Measurements from ENCODE around the gene RPL7L1.
"Not testable (repeated sequence)": the region's sequence is repeated elsewhere in the genome, so short reads cannot be mapped to it uniquely, and the experiment has no call there.

Gene RPL7L1

GRCh38 chr6:42899871-42900270 is 20.5 kb downstream of the RPL7L1 start:
- Mint-ChIP-seq H3K9me3 (no peaks in the 10 kb centered on the region), H3K27ac (no peak overlapping the region), H3K4me1 (peaks cover 41% of the 10 kb centered on the region), H3K36me3 (ENCODE audit: low read depth) (no peaks in the 10 kb centered on the region), H3K4me3 (no peak overlapping the region), H3K27me3 (ENCODE audit: low read depth, poor library complexity) (peaks cover 4% of the 10 kb centered on the region)
- no peak for DNase-seq
- TF ChIP-seq, protein P1, sequence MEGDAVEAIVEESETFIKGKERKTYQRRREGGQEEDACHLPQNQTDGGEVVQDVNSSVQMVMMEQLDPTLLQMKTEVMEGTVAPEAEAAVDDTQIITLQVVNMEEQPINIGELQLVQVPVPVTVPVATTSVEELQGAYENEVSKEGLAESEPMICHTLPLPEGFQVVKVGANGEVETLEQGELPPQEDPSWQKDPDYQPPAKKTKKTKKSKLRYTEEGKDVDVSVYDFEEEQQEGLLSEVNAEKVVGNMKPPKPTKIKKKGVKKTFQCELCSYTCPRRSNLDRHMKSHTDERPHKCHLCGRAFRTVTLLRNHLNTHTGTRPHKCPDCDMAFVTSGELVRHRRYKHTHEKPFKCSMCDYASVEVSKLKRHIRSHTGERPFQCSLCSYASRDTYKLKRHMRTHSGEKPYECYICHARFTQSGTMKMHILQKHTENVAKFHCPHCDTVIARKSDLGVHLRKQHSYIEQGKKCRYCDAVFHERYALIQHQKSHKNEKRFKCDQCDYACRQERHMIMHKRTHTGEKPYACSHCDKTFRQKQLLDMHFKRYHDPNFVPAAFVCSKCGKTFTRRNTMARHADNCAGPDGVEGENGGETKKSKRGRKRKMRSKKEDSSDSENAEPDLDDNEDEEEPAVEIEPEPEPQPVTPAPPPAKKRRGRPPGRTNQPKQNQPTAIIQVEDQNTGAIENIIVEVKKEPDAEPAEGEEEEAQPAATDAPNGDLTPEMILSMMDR (IDR thresholded peaks at IDR 0.05), result no peak

GRCh38 chr6:42901538-42901957 is 22.1 kb downstream of the RPL7L1 start:
- H3K9me3 Mint-ChIP-seq, result no peaks in the 10 kb centered on the region
- no peaks in the 10 kb centered on the region for H3K36me3 Mint-ChIP-seq (ENCODE audit: low read depth)
- H3K4me3 Mint-ChIP-seq, result peak overlapping the region; percentile 64
- TF ChIP-seq, protein P1 (IDR thresholded peaks at IDR 0.05), result peak; percentile 81
- peaks cover 41% of the 10 kb centered on the region for H3K4me1 Mint-ChIP-seq
- H3K27me3 Mint-ChIP-seq (ENCODE audit: low read depth, poor library complexity), result peaks cover 16% of the 10 kb centered on the region
- DNase-seq, result peak; percentile 69
- H3K27ac Mint-ChIP-seq, result no peak overlapping the region

GRCh38 chr6:42902429-42903263 is 23.2 kb downstream of the RPL7L1 start:
- H3K4me3 Mint-ChIP-seq, H3K27ac Mint-ChIP-seq: not testable (repeated sequence)
- peaks cover 47% of the 10 kb centered on the region for H3K4me1 Mint-ChIP-seq

DNA sequence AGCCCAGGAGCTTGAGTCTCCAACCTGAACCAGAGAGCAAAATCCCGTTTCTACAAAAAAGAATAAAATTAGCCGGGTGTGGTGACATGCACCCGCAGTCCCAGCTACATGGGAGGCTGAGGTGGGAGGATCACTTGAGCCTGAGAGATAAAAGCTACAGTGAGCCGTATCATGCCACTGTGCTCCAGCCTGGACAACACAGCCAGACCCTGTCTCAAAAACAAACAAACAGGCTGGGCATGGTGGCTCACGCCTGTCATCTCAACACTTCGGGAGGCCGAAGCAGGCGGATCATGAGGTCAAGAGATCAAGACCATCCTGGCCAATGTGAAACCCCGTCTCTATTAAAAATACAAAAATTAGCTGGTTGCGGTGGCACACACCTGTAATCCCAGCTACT is 25.1 kb downstream of the RPL7L1 start:
- H3K4me3 Mint-ChIP-seq, result no peak overlapping the region
- no peaks in the 10 kb centered on the region for H3K36me3 Mint-ChIP-seq (ENCODE audit: low read depth)
- H3K4me1 Mint-ChIP-seq, result peaks cover 44% of the 10 kb centered on the region
- H3K27ac Mint-ChIP-seq, result no peak overlapping the region
- H3K27me3 Mint-ChIP-seq (ENCODE audit: low read depth, poor library complexity), result peaks cover 20% of the 10 kb centered on the region
- no peak for DNase-seq
- TF ChIP-seq, protein P1 (IDR thresholded peaks at IDR 0.05), result no peak
- no peaks in the 10 kb centered on the region for H3K9me3 Mint-ChIP-seq

More at GRCh38 chr6:42902429-42903263, 23.2 kb downstream of the RPL7L1 start:
- H3K27me3 Mint-ChIP-seq (ENCODE audit: low read depth, poor library complexity), result peaks cover 16% of the 10 kb centered on the region
- not testable (repeated sequence) for H3K36me3 Mint-ChIP-seq (ENCODE audit: low read depth); H3K9me3 Mint-ChIP-seq; DNase-seq

DNA sequence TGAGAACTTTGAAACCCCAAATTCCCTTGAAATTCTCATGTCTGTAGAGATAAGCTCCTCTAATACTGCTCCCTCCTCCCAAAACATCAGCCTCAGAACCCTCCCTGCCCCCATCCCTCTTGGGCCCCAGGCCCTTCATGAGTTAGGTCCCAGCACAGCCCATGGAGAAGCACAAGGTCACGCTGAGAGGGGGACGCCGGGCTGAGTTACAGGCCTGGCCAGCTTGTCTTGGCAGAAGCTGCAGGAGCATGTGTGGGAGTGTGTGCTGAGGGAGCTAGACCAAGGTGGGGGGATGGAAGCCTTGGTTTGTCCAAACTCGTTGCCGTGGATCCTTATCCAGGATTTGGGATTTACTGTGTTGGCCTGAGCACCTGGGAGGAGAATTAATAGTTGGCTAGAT is 27.9 kb downstream of the RPL7L1 start:
- no peak overlapping the region for H3K4me3 Mint-ChIP-seq
- no peak for DNase-seq
- H3K27me3 Mint-ChIP-seq (ENCODE audit: low read depth, poor library complexity), result peaks cover 23% of the 10 kb centered on the region
- H3K4me1 Mint-ChIP-seq, result peaks cover 21% of the 10 kb centered on the region
- no peaks in the 10 kb centered on the region for H3K9me3 Mint-ChIP-seq
- TF ChIP-seq, protein P1 (IDR thresholded peaks at IDR 0.05), result no peak
- no peak overlapping the region for H3K27ac Mint-ChIP-seq
- H3K36me3 Mint-ChIP-seq (ENCODE audit: low read depth), result no peaks in the 10 kb centered on the region

DNA sequence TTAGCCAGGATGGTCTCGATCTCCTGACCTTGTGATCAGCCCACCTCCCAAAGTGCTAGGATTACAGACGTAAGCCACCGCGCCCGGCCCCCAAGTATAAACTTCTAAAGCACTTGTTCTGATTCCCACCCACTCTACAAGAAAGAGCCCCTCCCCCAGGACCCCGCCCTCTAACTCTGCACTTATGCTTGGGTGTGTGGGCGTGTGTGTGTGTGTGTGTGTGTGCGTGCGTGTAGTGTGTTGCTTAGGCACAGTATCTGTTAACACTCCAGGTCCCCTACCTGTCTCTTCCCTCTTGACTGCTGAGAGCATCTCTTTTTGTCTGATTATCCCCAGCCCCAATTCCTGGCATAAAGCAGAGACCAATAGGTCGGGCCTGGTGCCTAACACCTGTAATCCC is 30.4 kb downstream of the RPL7L1 start:
- no peaks in the 10 kb centered on the region for H3K9me3 Mint-ChIP-seq
- H3K27me3 Mint-ChIP-seq (ENCODE audit: low read depth, poor library complexity), result peaks cover 23% of the 10 kb centered on the region
- TF ChIP-seq, protein P1 (IDR thresholded peaks at IDR 0.05), result no peak
- no peak for DNase-seq
- H3K27ac Mint-ChIP-seq, result no peak overlapping the region
- H3K36me3 Mint-ChIP-seq (ENCODE audit: low read depth), result no peaks in the 10 kb centered on the region
- H3K4me1 Mint-ChIP-seq, result peaks cover 15% of the 10 kb centered on the region
- no peak overlapping the region for H3K4me3 Mint-ChIP-seq

All from nephron progenitor cell (in vitro differentiated cells).